IPS DF 4.7 (cell line): ENCODE data around the gene ADORA1.

Experiments used
- DNase-seq: peaks from one replicate; pipeline ENCODE4 v3.0.0-alpha.2; 2013; ENCODE audit warnings: low spot score; ENCODE audit errors: extremely low read depth

ADORA1 gene

GRCh38 chr1:203186091-203186445 is 58.5 kb downstream of the ADORA1 start:
- DNase-seq = no peak

- no peak for DNase-seq
Observed at GRCh38 chr1:203186446-203187303, 59.1 kb downstream of the ADORA1 start, which contains the start of gene CHI3L1. Gene CHI3L1, minus strand, starts transcription at chr1:203186704. Its CDS starts 81 bp downstream, at chr1:203186623.

GRCh38 chr1:203187304-203187685 is 59.8 kb downstream of the ADORA1 start:
- DNase-seq = no peak

- DNase-seq = no peak
Observed at GRCh38 chr1:203187689-203188264, 60.3 kb downstream of the ADORA1 start.

GRCh38 chr1:203188686-203189232 is 61.2 kb downstream of the ADORA1 start:
- no peak for DNase-seq

GRCh38 chr1:203189951-203190352 is 62.4 kb downstream of the ADORA1 start:
- DNase-seq = no peak

- no peak for DNase-seq
Observed at GRCh38 chr1:203190949-203191348, 63.4 kb downstream of the ADORA1 start.

- DNase-seq = no peak
Observed at GRCh38 chr1:203196371-203196770, 68.8 kb downstream of the ADORA1 start.

- DNase-seq = no peak
Observed at GRCh38 chr1:203197625-203198024, 70.1 kb downstream of the ADORA1 start.

- DNase-seq = no peak
Observed at GRCh38 chr1:203199002-203199401, 71.5 kb downstream of the ADORA1 start.

- DNase-seq = no peak
Observed at GRCh38 chr1:203199481-203199815, 71.9 kb downstream of the ADORA1 start.

- no peak for DNase-seq
Observed at GRCh38 chr1:203199816-203200571, 72.5 kb downstream of the ADORA1 start.

GRCh38 chr1:203200916-203201315 is 73.4 kb downstream of the ADORA1 start:
- no peak for DNase-seq

GRCh38 chr1:203201516-203202205 is 74.1 kb downstream of the ADORA1 start:
- DNase-seq = no peak

- no peak for DNase-seq
Observed at GRCh38 chr1:203202431-203203245, 75.1 kb downstream of the ADORA1 start.

GRCh38 chr1:203204756-203205155 is 77.2 kb downstream of the ADORA1 start:
- DNase-seq = no peak

GRCh38 chr1:203206129-203206687 is 78.7 kb downstream of the ADORA1 start:
- DNase-seq = no peak

- DNase-seq = no peak
Observed at GRCh38 chr1:203207751-203208150, 80.2 kb downstream of the ADORA1 start.

GRCh38 chr1:203208181-203208580 is 80.7 kb downstream of the ADORA1 start:
- no peak for DNase-seq

- no peak for DNase-seq
Observed at GRCh38 chr1:203210350-203210749, 82.8 kb downstream of the ADORA1 start.
